DMS 273 (cell line): ENCODE measurements around the gene NTN4.

ENCODE experiments used
- DNase-seq: peaks from one replicate; lab custom pipeline; 2025; ENCODE audit not compliant: unreplicated experiment; lab: John Stamatoyannopoulos, UW

NTN4 gene

DNA sequence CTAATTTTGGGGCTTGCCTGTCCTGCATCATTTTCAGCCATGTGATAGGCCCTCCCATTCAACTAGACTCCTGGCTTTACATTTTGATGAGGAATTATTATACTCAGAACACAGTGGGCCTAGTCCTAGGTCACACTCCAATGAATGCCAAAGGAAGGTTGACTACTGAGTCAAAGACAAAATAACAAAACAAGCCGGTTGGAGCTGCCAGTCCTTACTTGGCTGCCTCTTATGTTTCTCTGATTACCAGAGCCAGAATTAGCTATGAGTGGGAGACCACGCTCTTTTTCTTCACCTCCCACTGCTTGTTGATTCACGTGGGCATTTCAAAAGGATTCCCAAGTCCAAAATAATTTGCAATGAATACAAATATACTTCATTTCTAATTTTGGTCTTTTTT lies 161.2 kb downstream of the NTN4 start:
- no peak for DNase-seq

DNA sequence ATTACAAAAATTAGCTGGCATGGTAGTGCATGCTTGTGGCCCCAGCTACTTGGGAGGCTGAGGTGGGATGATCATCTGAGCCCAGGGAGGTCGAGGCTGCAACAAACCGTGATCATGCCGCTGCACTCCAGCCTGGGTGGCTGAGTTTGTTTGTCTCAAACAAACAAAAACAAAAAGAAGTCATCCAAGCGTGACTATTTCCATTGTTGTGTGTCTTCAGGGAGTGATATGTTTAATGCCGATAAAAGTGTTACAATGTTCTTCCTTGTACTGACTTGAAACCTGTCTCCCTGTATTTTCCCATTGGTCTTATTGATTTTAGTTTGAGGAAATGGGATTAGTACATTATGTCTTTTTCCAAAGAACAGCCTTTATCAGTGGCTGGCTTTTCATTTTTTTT lies 163.7 kb downstream of the NTN4 start:
- no peak for DNase-seq

DNA sequence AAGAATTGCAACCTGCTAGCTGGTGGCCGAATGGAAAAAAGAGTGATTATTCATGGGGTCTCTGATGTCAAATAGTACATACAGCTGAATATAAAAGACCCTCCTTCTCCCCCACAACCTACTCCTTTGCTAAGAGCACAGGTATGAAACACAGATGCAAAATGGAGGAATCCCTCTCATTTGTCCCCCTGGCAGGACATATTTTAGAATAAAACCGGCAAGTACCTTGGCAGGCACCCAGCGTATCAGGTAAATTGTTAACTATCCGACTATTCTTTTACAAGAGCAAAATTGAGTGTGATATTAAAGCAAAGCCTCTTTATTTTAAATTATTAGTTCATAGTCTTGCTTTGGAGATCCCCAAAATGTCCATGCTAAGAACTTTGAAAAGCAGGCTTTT lies 165.6 kb downstream of the NTN4 start:
- no peak for DNase-seq

DNA sequence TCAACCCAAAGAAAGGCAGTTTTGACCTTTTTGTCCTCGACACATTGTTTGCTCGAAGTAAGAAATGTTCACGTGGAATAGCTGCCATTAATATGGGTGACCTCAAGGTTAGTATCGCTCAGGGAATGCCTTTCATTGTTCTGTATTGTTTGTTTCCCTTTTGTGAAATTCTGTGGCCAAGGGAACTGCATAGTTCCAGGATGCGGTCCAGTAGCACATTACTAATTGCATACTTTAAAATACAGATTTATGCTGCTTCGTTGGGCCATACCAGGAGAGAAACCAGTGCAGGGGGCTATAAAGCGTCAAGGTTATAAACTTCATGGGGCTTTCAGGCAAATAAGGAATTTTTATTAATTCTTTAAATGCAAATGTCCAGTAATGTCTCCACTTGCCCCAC lies 166.0 kb downstream of the NTN4 start:
- DNase-seq: no peak

DNA sequence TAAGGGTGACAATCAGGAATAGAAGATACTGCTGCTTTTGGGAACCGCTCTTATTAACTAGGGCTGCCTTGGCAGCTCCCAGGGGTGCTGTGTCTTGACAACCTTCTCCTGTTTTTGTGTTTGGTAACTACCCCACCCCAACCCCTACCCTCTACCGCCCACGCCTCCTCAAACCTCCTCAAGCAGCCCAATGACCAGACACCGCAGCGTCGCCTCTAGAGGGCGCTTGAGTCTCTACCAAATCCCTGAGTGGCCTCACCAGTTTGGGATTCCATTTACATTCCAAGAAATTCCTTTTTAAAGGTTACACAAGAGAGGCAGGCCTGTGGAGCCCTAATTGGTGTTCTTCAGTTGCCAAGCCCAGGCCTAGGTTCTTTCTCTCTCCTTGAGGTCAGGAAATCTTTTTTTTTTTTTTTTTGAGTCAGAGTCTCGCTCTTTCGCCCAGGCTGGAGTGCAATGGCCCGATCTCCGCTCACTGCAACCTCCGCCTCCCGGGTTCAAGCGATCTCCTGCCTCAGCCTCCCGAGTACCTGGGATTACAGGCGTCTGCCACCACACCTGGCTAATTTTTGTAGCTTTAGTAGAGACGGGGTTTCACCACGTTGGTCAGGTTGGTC lies 166.9 kb downstream of the NTN4 start:
- DNase-seq: peak; percentile 75

DNA sequence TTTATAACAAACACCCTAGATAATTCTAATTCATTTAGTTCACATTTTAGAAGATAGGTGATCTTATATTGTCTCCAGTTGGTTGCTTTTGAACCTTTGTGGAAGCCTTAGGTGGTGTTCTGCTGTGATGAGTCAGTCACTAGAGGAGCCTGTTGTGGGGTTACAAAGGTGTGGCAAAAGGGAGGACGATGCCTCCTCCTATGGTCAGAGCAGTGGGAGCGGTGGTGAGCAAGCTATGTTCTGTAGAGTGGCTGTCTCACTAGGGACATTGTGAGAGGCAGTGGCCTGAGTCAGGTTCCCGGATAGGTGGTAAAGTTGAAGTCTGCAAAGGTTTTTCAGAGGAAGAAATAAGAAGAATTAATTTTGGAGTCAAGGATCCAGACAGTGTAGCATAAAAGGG lies 167.7 kb downstream of the NTN4 start:
- no peak for DNase-seq

DNA sequence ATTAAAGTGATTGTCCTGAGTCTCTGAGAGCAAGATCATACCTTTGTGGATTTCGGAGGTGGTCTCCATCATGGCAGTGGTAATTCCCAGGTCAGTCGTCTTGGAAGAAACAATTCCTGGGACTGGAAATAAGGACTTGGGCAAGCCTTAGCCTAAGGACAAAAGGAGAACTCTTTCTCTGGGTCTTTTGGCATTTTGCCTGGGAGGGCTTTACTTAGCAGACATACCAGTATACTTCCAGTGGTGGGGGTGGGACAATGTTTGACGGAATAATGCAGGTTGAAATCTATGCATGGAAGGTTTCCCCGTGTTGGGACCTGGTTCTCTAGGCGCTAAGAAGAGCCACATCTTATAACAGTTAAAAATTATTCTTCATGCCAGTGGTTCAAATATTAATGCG lies 168.8 kb downstream of the NTN4 start:
- no peak for DNase-seq

DNA sequence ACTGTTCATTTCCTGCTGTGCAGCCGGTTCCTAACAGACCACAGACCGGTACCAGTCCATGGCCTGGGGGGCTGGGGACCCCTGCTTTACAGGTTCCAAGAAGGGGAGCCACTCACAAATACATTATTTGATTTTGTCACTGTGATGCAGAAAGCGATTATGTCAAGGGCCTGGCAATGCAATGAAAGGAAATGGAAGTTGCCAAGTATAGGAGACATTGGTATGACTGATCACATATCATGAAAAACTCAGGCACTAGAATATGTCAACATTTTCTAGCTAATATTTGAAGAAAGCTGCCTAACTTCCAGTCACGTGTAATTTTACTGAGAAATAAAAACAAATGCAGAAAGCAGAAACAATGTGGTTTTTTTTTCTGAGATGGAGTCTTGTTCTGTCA lies 170.4 kb downstream of the NTN4 start:
- no peak for DNase-seq

DNA sequence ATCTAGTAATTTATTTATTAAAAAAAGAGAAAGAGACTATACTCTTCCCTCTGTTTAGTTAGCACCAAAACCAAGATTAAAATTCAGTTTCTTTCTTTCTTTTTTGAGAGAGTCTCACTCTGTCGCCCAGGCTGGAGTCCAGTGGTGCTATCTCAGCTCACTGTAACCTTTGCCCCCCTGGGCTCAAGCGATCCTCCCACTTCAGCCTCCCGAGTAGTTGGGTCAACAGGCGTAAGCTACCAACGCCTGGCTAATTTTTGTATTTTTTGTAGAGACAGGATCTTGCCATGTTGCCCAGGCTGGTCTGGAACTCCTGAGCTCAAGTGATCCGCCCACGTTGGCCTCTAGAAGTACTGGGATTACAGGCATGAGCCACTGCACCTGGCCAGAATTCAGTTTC lies 174.1 kb downstream of the NTN4 start:
- peak; percentile 56 for DNase-seq

DNA sequence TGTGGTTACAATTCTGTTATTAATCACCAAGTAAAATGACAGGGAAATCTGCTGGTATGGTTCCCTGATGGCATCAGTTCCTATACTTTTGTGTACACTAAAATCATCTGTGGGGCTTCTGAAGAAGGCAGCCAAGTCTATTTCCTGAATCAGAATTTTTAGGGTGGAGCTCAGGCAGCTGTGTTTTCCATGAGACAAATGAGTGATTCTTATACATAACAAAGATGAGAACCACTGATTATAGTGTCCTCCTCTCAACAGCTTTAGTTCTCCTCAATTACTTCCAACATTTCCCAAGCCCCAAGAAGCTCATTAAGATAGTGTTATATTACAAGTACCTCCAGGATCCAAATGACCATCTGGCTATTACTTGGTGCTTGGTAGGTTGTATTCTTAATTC lies 174.8 kb downstream of the NTN4 start:
- peak; percentile 83 for DNase-seq

DNA sequence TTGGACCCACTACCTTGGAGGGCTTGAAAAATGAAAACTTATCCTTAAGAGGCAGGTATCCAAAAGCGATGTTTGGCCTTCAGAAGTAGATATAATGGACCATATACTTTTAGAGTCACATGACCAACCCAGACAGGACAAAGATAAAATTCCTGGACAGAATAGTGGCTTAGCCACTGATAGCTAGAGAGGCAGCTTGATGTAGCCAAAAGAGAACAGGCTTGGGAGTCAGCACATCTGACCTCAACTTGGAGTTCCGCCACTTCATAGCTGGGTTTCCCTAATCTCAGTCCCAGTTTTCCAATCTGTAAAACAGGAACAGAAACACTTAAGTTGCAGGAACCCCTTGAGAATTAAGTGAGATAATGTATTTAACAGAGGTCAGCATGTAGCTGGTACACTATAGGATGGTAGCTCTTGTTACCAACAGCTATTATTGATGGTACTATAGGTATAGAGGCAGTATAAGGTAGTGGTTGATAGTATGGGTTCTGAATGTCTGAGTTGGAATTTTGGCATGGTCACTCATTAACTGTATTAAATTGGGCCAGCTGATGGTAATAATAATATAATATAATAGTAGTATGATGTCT lies 176.1 kb downstream of the NTN4 start:
- DNase-seq: no peak

DNA sequence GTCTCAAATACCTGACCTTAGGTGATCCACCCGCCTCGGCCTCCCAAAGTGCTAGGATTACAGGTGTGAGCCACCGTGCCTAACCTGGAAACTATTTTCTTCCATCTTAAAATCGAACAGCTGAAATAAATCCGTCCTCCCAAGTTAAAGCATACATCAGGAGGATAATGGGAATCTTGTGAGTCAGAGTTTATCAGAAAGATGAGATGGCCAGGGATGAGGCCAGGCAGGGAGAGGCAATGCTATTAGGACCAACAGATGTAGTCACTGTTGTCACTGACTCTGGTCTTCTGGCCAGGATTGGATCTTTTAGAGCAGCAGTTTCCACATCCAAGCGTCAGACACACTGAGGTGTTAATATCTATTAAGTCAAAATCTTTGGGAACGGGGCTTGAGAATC lies 177.5 kb downstream of the NTN4 start:
- no peak for DNase-seq

DNA sequence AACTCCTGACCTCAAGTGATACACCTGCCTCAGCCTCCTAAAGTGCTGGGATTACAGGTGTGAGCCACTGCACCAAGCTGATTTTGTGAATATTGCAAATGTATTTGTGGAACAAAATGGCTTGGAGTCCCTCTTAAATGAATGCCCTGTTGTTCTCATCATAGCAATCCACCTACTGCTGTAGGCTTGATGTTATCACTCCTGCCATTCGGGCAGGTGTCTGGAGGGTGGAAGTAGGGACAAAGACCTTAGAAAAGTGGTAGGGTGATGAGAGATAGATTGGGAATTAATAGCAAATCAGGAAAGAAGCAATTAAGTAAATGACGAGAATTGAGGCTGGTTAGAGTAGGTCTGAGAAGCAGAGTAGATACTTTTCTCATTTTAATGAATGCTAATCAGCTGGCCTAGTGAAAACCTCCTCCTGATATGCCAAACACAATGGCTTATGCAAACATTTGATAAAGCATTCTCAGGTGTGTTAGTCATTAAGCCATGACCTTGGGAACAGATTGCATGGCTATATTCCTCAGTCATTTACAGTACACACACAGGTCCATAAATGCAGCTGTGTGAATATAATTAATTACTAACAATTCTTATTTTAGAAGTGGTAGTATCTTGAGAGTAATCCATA lies 178.8 kb downstream of the NTN4 start:
- DNase-seq: no peak

DNA sequence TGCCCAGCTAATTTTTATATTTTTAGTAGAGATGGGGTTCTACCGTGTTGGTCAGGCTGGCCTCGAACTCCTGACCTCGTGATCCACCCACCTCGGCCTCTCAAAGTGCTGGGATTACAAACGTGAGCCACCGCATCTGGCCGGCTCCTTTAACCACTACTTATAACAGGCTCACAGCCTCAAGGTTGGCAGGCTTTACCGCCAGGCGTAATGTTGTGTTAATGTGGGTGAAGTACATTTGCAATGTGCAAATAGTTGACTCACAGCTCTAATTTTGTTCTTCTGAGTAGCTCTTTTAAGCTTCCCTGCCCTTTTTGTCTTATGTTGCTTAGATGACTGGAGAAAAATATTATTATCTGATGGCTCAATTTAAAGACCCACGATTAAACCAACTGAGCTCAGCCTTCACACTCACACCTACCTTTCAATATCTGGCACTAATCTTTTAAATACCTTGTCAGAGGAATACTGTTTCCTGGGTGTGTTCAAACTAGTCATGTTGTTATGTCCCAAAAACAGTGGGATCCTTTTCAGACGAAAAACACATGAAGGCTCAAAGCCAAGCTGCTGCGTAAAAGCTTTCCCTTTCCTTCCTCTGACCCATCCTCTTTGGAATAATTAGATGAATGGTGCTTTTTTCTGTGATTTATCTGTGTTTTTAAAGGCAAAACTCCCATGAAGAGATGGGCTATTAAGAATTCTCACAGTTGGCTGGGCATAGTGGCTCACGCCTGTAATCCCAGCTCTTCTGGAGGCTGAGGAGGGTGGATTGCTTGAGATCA lies 182.1 kb downstream of the NTN4 start:
- DNase-seq: peak; percentile 19
